BJ (cell line): ENCODE results near the gene SLC25A53. TPM values are rescaled to one million over a fixed set of nuclear protein-coding genes. Genes with fewer than 3 reads are reported as not detected.

Experiments used
- CTCF ChIA-PET: fragments of 350-600 bp; formaldehyde crosslinking; extraction: SDS; loops from one replicate; lab custom pipeline; 2021; ENCODE audit warnings: antibody characterized with exemption, inconsistent platforms; lab: Yijun Ruan, JAX
- POLR2A ChIA-PET: fragments of 300-600 bp; sonication (Branson Sonifier 250); formaldehyde crosslinking; extraction: SDS; loops from one replicate; lab custom pipeline; 2021; ENCODE audit warnings: antibody characterized with exemption; lab: Charles Lee
- DNase-seq: peaks from one replicate; pipeline ENCODE4 v3.0.0-alpha.2; 2011; ENCODE audit warnings: low read depth
- H3K27me3 ChIP-seq: 2 replicates; pipeline ENCODE4 v1.6.0; 2011; ENCODE audit warnings: low read length; ENCODE audit not compliant: control insufficient read depth, insufficient read depth
- H3K36me3 ChIP-seq: 2 replicates; pipeline ENCODE4 v1.5.1; 2011; ENCODE audit warnings: low read length; ENCODE audit not compliant: control insufficient read depth, insufficient read depth
- H3K4me3 ChIP-seq: 2 replicates; pipeline ENCODE4 v1.5.1; 2011; ENCODE audit warnings: low read depth, mild to moderate bottlenecking, control low read depth, low read length
- polyA plus RNA-seq: library from polyadenylated mRNA; depleted of rRNA; stranded (reverse); fragments of >200 nt; gene quantifications from 2 replicates; pipeline ENCODE4 v1.2.3, GENCODE V29; 2011
- TF ChIP-seq, protein P1 (sequence below): IDR thresholded peaks from 2 replicates; pipeline ENCODE4 v1.5.1; 2011; ENCODE audit warnings: low read depth, mild to moderate bottlenecking, control low read depth, inconsistent platforms, low read length, moderate library complexity; ENCODE audit not compliant: insufficient read depth

The SLC25A53 gene
- polyA plus RNA-seq, 1 experiment, result 5.0 TPM

DNA sequence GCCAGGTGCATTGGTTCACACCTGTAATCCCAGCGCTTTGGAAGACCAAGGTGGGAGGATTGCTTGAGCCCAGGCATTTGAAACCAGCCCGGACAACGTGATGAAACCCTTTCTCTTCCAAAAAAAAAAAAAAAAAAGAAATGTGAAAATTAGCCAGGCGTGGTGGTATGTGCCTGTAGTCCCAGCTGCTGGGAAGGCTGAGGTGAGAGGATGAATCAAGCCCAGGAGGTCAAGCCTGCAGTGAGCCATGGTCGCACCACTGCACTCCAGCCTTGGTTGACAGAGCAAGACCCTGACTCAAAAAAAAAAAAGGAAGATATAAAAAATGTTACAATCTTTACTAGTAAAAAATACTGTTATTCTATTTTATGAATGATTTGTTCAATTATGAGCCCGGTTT, 15.3 kb upstream of the SLC25A53 start:
- Histone ChIP-seq H3K36me3 (no peaks in the 10 kb centered on the region), H3K4me3 (no peak overlapping the region), H3K27me3 (no peaks in the 10 kb centered on the region)
- TF ChIP-seq, protein P1, sequence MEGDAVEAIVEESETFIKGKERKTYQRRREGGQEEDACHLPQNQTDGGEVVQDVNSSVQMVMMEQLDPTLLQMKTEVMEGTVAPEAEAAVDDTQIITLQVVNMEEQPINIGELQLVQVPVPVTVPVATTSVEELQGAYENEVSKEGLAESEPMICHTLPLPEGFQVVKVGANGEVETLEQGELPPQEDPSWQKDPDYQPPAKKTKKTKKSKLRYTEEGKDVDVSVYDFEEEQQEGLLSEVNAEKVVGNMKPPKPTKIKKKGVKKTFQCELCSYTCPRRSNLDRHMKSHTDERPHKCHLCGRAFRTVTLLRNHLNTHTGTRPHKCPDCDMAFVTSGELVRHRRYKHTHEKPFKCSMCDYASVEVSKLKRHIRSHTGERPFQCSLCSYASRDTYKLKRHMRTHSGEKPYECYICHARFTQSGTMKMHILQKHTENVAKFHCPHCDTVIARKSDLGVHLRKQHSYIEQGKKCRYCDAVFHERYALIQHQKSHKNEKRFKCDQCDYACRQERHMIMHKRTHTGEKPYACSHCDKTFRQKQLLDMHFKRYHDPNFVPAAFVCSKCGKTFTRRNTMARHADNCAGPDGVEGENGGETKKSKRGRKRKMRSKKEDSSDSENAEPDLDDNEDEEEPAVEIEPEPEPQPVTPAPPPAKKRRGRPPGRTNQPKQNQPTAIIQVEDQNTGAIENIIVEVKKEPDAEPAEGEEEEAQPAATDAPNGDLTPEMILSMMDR, result no peak
- CTCF ChIA-PET, result no interaction called here
- DNase-seq, result no peak
- POLR2A ChIA-PET, result no interaction called here

DNA sequence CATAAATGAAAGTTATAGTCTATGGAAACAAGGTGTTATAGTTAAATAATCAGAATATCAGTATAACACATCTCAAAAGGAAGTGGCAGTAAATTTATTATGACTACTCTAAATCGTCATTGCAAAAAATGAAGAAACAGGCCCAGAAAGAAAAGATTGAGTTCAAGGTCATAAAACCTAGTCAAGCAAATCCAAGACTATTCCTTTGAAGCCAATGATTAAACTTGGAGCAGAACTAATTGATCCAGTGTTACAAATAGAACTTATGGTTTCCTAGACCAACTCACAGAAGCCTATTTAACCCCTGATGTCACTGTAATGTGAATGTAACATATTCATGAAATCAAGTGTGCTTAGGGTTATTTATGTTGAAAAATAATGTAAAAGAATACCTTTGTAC, 11.3 kb upstream of the SLC25A53 start:
- no peak for DNase-seq
- peak overlapping the region; percentile 91 for H3K4me3 ChIP-seq

DNA sequence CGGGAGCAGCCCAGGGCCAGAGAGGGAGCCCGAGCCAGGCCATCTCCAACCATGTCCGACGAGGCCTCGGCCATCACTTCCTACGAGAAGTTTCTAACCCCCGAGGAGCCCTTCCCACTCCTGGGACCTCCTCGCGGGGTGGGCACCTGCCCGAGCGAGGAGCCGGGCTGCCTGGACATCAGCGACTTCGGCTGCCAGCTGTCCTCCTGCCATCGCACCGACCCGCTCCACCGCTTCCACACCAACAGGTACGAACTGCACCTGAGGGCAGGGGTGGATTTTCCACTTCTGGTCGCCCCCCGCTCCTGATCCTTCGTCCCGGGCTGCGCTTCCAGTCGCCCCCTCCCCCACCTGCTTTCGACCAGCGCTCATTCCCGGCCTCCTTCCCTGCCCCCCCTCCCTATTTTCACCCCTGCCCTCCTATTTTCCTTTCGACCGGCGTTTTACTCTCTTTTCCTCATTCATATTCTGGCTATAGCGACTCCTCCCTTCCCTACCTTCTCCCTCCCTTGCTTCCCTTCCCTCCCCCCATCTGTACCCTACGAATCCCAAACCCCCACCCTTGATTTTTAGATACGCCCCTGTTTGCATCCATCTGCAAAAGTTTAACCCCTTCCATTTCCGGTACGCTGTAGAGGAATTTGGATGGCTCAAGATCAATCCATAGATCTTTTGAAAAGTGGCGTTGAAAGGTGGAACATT, 10.1 kb upstream of the SLC25A53 start:
- no peaks in the 10 kb centered on the region for H3K36me3 ChIP-seq
- POLR2A ChIA-PET, result no interaction called here
- CTCF ChIA-PET, result interaction anchor here (0.6 to 1.7 kb wide), 3 partner anchors 8 to 16 kb away, joined by 3 to 8 read pairs (median 3); partner anchors contain the start of gene SLC25A53
- no peak for DNase-seq
- peak overlapping the region; percentile 91 for H3K4me3 ChIP-seq
- no peaks in the 10 kb centered on the region for H3K27me3 ChIP-seq
- TF ChIP-seq, protein P1, result no peak

More for the DNA sequence above, 11.3 kb upstream of the SLC25A53 start:
- POLR2A ChIA-PET, result no interaction called here
- H3K27me3 ChIP-seq, result no peaks in the 10 kb centered on the region
- CTCF ChIA-PET, result interaction anchor here (1.7 kb wide), 1 partner anchor 11 kb away, joined by 8 read pairs; the partner anchor contains the start of gene SLC25A53
- TF ChIP-seq, protein P1, result no peak
- no peaks in the 10 kb centered on the region for H3K36me3 ChIP-seq

DNA sequence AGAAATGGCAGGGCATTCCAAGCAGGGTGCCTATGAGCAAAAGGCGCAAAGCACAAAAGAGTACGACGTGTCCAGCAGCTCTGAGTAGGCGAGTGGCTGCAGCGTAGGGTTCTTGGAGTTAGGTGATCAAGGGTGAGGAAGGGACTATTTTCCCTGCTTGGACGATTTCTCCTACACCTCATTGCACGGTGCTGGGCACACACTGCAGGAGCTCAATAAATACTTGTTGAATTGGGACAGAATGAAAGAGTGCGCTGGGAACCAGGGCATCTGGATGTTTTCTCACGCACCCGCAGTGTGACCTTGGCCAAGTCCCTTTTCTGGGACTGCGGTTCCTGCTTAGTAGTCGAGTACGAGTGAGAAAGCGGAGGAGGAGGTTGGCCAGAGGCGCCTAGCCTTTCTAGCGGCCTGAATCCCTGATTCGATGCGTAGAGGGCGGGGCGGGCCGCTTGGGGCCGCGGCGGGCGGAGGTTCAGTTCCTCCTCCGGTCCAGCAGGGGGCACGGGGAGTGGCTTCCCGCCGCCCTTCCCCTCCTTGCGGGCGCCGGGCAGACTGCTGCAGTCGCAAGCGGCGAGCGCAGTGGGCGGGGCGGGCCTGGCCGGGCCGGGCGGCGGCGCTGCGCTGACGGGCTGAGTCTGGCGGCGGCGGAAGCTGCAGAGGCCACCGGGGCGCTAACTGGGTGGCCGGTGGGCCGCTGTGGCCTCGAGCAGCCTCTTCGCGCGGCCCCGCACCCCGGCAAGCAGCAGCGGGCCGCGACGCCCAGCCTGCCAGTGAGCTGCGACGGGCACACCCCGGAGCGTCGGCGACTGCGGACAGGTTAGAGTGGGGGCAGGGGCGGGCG, 9.3 kb upstream of the SLC25A53 start, which contains the start of gene FAM199X:
Gene FAM199X, plus strand, starts transcription at position 560 of the 841 bp plus-strand sequence. CDS start 333 bp downstream, outside the sequence.
- DNase-seq, result peak; percentile 38
- TF ChIP-seq, protein P1, result peak; percentile 70
- Histone ChIP-seq H3K27me3 (no peaks in the 10 kb centered on the region), H3K36me3 (no peaks in the 10 kb centered on the region), H3K4me3 (peak within 1 kb of the TSS; percentile 91)
- CTCF ChIA-PET, result interaction anchor here (0.6 to 1.7 kb wide), 5 partner anchors 9 to 31 kb away, joined by 3 to 8 read pairs (median 3); partner anchors contain the start of gene SLC25A53
- POLR2A ChIA-PET, result no interaction called here

DNA sequence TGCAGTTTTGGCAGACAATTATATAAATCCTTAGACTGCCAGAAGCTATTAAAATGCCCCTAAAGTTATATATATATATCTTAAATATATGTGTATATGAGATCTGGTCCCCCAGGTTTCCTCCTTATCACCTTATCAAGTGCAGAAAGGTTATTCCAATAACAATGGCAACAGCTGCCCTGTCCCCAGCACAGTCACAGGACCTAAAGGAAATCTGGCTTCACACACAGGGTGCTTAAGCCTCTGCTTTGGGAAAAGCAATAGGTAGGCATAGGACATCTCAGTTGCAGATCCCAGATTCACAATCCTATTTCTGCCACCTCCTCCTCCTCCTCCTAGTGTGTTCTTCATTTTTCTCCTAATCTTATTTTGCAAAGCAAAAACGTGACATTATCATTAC, 5.8 kb downstream of the SLC25A53 start:
- no peaks in the 10 kb centered on the region for H3K36me3 ChIP-seq
- POLR2A ChIA-PET, result no interaction called here
- H3K4me3 ChIP-seq, result no peak overlapping the region
- CTCF ChIA-PET, result no interaction called here
- TF ChIP-seq, protein P1, result no peak
- no peaks in the 10 kb centered on the region for H3K27me3 ChIP-seq
- DNase-seq, result no peak
